GM18858 (cell line): ENCODE results near the gene MBOAT7.
"Not testable (repeated sequence)": the region's sequence is repeated elsewhere in the genome, so short reads cannot be mapped to it uniquely, and the experiment has no call there.

Source experiments
- ATAC-seq: cut with Tn5 transposase; IDR thresholded peaks from one replicate; pipeline ENCODE4 v1.9.1; 2021; ENCODE audit not compliant: unreplicated experiment

Gene MBOAT7

GRCh38 chr19:54189145-54189734, at the start of gene MBOAT7:
Gene MBOAT7 (minus strand): TSS chr19:54189580. CDS start chr19:54188508, 1,072 bp downstream.
- peak; percentile 15 for ATAC-seq

DNA sequence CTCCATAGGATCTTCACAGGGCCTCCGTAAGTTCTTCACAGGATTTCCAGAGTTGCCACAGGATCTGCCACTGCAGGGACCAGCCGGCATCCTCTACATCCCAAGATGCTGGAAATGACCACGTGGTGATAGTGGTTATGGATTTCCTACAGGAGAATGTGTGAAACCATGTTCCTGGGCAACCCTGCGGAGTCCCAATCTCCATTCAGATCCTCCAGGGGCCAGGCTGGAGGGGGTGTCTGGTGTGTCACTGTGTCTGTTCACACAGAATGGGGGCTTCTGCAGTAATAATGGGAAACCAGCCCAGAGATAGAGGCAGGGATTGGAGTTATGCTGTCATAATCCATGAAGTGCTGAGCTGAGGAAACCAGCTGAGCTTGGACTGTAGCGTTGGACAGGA, 44.6 kb upstream of the MBOAT7 start:
- no peak for ATAC-seq

DNA sequence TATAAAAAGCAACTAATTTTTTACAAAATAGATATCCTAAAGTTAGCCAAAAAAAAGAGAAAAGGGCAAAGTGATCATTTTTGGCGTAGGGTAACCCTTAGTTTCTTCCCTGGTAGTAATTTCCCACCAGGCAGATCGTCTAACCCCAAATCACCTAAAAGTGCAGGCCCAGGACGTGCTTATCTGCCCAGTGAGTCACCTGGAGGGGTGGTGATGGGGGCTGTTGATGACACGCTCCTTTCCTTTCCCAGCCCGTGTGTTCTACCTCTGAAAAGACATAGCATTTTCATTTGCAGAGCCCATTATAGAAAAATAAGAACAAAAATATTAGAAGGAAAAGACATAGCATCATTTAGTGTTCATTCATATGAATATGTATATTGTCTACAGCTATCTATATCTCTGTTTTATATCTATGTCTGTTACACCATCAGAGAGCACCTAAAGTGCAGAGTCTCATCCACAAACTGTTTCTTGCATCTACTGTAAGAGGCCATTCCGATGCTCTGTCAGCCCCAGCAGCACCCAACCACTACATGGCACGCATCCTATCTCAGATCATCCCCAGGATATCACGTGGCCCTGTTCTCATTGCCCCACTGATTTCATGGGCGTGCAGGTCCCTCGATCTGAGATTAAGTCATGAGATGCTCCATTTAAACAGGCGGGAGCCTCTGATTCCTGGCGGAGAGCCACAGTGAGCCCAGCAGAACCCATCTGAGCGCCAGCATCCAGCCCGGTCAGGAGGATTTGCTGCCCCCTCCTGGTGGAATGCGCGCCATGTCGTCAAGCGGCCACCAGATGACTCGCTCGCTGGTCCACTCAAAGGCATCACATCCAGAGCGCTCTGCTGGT, 41.9 kb upstream of the MBOAT7 start:
- no peak for ATAC-seq

- no peak for ATAC-seq
Measured at GRCh38 chr19:54230031-54230430, 40.7 kb upstream of the MBOAT7 start.

DNA sequence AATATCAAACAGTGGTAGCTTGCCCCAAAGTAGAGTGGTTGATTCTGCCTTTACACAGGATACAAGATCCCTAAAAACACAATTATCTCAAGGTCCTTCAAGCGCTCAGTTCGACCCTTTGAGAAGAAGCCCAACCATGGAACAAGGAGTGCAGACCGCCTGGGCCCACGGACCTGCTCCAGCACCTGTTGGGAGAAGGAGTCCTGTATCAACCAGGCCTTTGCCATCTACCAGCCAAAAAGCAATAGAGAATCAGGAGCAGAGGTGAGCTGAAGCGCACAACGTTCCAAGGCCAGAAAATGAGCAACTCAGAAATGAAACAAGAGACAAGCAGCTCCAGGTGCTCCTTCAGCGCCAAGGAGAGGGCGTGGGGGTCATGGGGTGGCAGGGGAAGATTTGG, 39.8 kb upstream of the MBOAT7 start:
- no peak for ATAC-seq

- ATAC-seq: not testable (repeated sequence)
Measured at GRCh38 chr19:54224619-54225018, 35.2 kb upstream of the MBOAT7 start.

- not testable (repeated sequence) for ATAC-seq
Measured at GRCh38 chr19:54223937-54224281, 34.5 kb upstream of the MBOAT7 start.

GRCh38 chr19:54223277-54223936, 34.0 kb upstream of the MBOAT7 start:
- not testable (repeated sequence) for ATAC-seq

GRCh38 chr19:54222474-54223276, 33.3 kb upstream of the MBOAT7 start, which contains the start of gene LILRB3:
Gene LILRB3 (minus strand): TSS chr19:54223007. CDS start chr19:54222976, 31 bp downstream.
- not testable (repeated sequence) for ATAC-seq

- ATAC-seq: not testable (repeated sequence)
Measured at GRCh38 chr19:54221947-54222346, 32.6 kb upstream of the MBOAT7 start.

- not testable (repeated sequence) for ATAC-seq
Measured at GRCh38 chr19:54219702-54220101, 30.3 kb upstream of the MBOAT7 start.

GRCh38 chr19:54218960-54219661, 29.7 kb upstream of the MBOAT7 start:
- no peak for ATAC-seq

DNA sequence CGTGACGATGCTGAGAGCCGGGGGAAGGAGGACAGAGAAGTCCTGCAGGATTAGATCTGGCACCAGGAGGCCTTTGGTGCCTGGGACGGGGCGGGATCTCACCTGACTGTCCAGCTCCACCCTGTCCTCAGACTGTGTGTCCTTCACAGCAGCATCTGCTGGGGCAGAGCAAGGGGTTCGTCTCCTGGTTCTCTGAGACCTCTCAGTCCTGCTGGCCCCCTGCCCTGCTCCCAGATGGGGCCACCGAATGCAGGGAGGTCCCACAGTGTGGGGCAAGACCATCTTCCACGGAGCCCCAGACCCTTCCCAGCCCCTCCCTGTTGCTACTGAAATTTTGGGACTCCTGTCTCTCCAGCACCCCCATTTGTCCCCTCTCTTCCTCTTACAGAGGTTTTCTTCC, 28.9 kb upstream of the MBOAT7 start:
- no peak for ATAC-seq

GRCh38 chr19:54217517-54218247, 28.3 kb upstream of the MBOAT7 start:
- ATAC-seq: not testable (repeated sequence)

DNA sequence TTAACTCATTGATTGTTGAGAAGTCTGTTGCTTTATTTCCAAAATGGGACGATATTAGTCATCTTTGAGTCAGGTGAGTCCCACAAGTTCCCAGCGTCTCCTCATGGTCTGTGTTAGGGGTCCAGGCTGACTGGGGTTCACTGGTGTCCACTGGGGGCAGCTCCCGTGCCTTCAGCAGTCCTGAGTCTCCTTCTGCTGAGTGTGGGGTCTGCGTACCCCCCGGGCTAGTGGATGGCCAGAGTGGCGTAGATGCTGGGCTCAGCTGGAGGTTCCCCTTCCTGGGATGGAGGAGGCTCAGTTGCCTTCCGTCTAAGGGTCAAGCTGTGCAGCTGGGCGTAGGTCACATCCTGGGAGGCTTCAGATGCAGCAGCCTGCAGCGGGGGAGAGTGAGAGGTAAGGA, 27.5 kb upstream of the MBOAT7 start:
- ATAC-seq: no peak

DNA sequence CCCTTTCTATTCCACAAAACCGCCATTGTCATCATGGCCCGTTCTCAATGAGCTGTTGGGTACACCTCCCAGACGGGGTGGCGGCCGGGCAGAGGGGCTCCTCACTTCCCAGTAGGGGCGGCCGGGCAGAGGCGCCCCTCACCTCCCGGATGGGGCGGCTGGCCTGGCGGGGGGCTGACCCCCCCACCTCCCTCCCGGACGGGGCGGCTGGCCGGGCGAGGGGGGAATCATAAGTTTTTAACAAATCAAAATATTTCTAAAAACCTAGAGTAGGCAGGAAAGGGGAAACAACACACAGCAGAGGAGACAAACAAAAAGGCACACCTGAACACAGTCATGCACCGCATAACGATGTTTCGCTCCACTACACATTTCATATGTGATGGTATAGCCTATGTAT, 25.4 kb upstream of the MBOAT7 start:
- ATAC-seq: not testable (repeated sequence)

DNA sequence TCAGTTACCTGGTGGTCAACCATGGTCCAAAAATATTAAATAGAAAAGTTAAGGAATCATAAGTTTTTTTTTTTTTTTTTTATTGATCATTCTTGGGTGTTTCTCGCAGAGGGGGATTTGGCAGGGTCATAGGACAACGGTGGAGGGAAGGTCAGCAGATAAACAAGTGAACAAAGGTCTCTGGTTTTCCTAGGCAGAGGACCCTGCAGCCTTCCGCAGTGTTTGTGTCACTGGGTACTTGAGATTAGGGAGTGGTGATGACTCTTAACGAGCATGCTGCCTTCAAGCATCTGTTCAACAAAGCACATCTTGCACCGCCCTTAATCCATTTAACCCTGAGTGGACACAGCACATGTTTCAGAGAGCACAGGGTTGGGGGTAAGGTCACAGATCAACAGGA, 24.8 kb upstream of the MBOAT7 start:
- not testable (repeated sequence) for ATAC-seq

- no peak for ATAC-seq
Measured at GRCh38 chr19:54211235-54211634, 21.9 kb upstream of the MBOAT7 start.

DNA sequence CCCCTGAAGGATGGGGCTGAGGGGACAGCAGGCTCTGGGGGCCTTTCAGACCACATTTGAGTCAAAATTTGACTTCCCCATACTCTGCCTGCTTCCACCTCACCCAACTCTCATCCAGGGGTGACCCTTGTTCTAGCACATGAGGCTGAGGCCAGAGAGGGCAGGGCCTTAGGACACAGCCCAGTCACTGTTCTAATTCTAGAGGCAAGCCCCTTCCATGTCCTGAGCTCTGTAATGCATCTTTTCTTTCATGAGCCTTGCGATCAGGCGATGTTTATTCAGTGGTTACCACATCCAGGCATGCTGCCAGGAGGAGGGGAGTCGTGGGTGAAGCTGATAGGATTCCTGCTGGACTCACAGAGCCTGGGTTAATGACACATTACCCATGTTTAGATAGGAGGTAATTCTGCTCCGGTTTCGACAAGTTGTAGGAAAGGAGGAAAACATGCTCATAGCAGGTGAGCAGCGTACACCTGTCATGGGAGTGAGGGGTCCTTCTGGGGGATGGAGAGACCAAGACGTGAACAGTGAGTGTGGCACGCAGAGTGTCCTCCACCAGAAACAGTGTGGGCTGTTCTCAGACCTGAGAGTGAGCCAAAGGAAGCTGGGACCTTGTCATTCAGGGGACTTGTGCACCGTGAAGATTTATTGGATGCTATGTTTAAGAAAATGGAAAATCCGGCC, 20.6 kb upstream of the MBOAT7 start:
- no peak for ATAC-seq
